Cerebellar nuclear complex (tissue), 1 donor: ENCODE measurements around the gene ZNF274.
"Not testable (repeated sequence)": the region's sequence is repeated elsewhere in the genome, so short reads cannot be mapped to it uniquely, and the experiment has no call there.

ENCODE experiments used
- DNase-seq, 2 experiments: peaks; one replicate each; lab custom pipeline; 2025; lab: John Stamatoyannopoulos, UW

Gene ZNF274

GRCh38 chr19:58212336-58213074 is 29.6 kb downstream of the ZNF274 start:
- DNase-seq = no peak

DNA sequence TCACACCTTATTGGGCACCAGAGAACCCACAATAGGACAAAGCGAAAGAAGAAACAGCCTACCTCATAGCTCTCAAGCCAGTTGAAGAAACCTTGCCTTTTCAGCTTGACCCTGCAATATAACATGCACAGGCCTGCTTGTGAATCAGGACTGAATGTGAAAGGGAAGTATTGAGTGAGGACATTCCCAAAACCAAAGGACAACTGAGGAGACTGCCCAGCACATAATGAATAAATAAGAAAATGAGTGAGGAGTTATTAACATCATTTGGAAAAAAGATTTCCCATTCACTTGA is 30.2 kb downstream of the ZNF274 start:
- no peak for DNase-seq

- no peak for DNase-seq
Observed at GRCh38 chr19:58217069-58217481, 34.2 kb downstream of the ZNF274 start.

- no peak for DNase-seq
Observed at GRCh38 chr19:58217607-58218391, 34.9 kb downstream of the ZNF274 start.

DNA sequence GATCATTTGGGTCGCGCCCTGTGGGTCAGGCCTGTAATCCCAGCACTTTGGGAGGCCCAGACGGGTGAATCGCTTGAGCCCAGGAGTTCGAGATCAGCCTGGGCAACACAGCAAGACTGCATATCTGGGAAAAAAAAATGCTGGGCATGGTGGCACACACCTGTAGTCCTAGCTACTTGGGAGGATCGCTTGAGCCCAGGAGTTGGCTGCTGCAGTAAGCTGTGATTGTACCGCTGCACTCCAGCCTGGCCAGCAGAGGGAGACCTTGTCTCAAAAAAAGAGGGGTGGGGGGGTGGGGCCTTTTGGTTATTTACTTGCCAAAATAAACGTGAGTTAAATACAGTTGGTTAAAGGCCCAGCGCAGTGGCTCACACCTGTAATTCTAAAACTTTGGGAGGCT is 36.0 kb downstream of the ZNF274 start:
- no peak for DNase-seq

DNA sequence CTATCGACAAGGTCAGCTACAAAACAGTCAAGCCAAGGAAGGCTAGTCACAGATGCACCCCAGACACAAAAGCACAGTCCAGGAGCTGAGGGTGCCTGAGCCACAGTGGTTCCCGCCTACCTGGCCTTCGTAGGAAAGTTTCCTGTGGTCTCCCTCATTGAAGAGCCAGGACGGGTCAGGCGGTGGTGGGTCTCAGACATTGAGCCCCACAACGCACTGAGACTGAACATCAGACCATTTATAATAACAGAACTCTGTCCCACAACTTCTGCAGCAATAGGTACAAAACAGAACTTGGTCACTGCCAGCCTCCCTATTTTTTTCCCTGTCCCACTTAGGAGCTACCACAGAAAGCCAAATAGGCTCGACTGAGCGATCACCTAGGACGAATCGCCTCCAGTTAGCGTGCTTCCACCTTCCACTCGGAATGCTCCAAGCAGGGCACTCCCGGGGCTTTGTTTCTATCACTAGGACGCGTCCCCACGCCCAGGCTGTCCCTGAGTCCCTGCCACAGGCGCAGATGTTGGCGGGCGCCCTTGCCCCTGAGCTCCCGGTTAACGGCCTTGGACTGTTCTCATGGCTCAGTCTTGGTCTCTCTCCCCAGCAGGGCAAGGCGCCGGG is 45.2 kb downstream of the ZNF274 start:
- no peak for DNase-seq

DNA sequence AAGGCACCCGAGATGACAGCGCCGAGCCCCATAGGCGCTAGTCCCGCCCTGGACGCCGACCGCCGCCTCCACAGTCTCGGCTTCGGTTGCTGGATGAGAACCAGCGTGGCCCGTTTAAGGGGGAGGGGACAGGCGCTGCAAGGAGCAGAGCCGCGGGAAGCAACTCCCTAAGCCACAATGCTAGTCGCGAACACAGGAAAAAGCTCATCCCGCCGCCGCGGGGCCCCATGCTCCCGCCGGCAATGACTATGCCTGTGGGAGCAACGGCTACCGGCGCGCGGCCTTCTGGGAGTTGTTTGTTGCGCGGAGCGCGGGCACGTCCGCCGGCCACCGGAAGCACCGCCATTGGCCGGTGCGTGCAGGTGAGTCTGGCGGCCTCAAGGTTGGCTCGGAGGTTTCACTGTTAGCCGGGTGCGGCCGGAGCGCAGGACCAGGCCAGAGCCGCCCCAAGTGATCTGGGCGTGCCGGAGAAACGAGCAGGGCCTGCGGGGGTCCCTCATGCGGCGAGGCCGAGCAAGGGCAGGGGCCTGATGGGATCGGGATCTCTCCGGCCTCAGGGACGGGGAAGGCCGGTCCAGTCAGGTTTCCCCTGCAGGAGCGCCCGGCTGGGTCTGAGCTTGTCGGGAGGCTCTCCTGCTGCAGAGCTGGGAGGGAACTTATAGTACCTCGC is 45.9 kb downstream of the ZNF274 start, which contains the start of gene ZNF544:
Gene ZNF544, plus strand, starts transcription at position 330 of the 670 bp plus-strand sequence. CDS start 15,110 bp downstream, outside the sequence.
- peak in 1 of 2 experiments; percentile 15 for DNase-seq

GRCh38 chr19:58229255-58229639 is 46.4 kb downstream of the ZNF274 start:
- DNase-seq = no peak

DNA sequence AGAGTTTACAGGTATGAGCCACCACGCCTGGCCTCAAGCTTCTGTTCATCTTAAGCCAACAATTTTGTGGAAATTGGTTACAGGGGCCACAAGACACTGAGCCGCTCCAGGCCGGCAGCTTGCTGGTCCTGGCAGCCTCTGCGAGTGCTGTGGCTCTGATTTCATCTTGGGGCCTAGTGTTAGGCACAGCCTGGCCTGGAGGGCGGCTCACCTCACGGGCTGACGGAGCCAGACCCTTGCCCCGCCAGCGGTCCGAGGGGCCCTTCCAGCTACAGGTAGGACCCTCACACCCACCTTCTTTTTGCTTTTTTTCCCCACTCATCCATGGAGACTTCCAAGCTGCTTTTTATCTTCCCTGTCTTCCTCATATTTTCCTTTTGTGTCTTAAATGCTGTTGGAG is 54.5 kb downstream of the ZNF274 start:
- no peak for DNase-seq

DNA sequence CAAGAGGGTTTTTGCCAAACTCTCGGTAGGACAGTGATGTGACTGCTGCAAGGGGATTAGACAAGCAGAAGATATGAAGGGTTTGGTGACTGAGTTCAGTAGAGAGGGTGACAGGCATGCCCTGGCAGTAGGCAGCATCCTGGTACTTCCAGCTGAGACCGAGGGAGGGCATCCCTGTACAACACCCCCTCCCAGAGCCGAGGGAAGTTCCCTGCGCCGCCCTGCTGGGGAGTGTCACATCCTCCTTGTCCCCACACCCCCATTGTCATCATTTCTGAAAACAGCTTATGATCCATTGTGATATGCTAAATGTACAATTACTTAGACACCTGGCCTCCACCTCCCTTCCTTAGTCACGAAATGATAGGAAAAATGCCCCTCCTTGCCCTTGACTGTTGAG is 60.5 kb downstream of the ZNF274 start:
- no peak for DNase-seq

DNA sequence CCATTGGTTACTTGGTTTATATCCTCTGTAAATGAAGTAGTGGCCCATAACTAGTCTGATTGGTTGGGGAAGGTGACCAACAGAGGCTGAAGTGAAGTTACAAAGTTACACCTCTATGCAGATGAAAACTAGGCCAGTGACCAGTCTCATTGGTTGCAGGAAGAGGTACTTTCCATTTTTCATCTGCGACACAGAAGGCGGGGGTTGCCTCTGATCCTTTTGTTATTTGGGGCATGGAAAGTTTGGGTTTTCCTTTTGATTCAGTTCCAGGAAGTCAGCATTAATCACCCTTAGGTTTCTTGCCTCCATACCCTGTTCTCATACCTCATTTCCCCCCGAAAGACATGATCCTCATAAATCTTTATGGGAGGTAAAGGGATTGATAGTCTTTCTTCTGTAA is 66.0 kb downstream of the ZNF274 start:
- DNase-seq = no peak

DNA sequence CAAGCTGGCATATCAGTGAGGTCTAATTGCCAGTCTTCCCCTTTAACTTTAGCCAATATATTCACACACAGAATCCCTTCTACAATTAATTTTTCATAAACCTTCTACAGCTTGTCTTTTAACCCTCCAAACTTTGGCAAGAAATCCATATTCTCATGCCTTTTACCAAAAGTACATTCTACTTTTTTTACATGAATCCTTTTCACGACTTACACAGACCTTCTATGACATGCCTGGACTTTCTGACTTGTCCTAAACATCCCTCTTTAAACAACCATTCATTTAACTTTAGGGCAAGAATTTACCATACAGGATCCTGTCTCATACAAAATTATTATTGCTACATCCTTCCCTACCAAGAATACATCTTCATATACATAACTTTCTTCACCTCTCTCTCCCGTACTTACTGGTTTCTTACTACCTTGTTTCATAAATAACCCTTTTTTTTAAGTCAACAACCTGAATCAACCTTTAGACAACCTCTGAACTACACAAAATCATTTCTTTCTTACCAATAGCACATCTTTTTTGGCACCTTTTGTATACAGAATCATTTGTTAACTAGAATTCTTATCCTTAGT is 69.3 kb downstream of the ZNF274 start:
- DNase-seq = no peak

DNA sequence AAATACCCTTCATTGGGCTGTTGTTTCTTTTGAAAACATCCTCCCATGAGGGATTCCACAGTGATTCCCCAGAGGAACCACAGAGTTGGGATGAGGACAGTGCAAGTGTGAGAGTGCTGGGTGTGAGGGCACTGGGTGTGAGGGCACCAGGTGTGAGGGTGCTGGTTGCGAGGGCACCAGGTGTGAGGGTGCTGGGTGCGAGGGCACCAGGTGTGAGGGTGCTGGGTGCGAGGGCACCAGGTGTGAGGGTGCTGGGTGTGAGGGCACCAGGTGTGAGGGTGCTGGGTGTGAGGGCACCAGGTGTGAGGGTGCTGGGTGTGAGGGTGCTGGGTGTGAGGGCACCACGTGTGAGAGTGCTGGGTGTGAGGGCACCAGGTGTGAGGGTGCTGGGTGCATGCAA is 75.4 kb downstream of the ZNF274 start:
- not testable (repeated sequence) for DNase-seq

DNA sequence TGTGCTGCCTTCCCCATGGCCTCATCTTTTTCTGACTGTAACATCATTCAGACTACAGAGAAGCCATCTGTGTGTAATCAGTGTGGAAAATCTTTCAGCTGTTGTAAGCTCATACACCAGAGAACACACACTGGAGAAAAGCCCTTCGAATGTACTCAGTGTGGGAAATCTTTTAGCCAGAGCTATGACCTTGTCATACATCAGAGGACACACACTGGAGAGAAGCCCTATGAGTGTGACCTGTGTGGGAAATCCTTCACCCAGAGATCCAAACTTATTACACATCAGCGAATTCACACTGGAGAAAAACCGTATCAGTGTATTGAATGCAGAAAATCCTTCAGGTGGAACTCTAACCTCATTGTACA is 78.7 kb downstream of the ZNF274 start:
- no peak for DNase-seq

DNA sequence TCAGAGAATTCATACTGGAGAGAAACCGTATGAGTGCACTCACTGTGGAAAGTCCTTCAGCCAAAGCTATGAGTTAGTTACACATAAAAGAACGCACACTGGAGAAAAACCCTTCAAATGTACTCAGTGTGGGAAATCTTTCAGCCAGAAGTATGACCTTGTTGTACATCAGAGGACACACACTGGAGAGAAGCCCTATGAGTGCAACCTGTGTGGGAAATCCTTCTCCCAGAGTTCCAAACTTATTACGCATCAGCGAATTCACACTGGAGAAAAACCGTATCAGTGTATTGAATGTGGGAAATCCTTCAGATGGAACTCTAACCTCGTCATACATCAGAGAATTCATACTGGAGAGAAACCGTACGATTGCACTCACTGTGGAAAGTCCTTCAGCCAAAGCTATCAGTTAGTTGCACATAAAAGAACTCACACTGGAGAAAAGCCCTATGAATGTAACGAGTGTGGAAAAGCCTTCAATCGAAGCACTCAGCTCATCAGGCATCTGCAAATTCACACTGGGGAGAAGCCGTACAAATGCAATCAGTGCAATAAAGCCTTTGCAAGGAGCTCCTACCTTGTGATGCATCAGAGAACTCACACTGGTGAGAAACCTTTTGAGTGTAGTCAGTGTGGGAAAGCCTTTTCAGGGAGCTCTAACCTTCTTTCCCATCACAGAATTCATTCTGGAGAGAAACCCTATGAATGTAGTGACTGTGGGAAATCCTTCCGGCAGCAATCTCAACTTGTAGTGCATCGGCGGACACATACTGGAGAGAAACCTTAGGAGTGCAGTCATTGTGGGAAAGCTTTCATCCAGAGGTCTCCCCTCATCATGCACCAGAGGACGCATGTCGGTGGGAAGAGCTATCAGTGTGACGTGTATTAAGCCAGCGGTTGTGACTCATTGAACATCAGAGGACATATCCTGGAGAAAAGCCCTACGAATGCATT is 79.4 kb downstream of the ZNF274 start:
- DNase-seq = no peak

- no peak for DNase-seq
Observed at GRCh38 chr19:58262922-58263296, 80.0 kb downstream of the ZNF274 start.
